BE2C (cell line): ENCODE measurements around the gene ZNF30.
"Not testable (repeated sequence)": the region's sequence is repeated elsewhere in the genome, so short reads cannot be mapped to it uniquely, and the experiment has no call there.

ENCODE experiments used
- DNase-seq: peaks from one replicate; pipeline ENCODE4 v3.0.0-alpha.2; 2020
- H3K27me3 ChIP-seq: fragments of 250-450 bp; sonication (Bioruptor Pico); 2 replicates; pipeline ENCODE4 v1.5.1; 2020; ENCODE audit warnings: mild to moderate bottlenecking
- H3K36me3 ChIP-seq: fragments of 250-450 bp; sonication (Bioruptor Pico); 2 replicates; pipeline ENCODE4 v1.5.1; 2020; ENCODE audit warnings: mild to moderate bottlenecking
- H3K4me1 ChIP-seq: fragments of 250-450 bp; sonication (Bioruptor Pico); 2 replicates; pipeline ENCODE4 v1.5.1; 2020
- H3K4me3 ChIP-seq: 2 replicates; pipeline ENCODE4 v1.5.1; 2011; ENCODE audit warnings: low read depth, low read length
- H3K9me3 ChIP-seq: fragments of 250-450 bp; sonication (Bioruptor Pico); 2 replicates; pipeline ENCODE4 v1.5.1; 2020
- TF ChIP-seq, protein P1 (sequence below): IDR thresholded peaks from 2 replicates; pipeline ENCODE4 v1.5.1; 2012; ENCODE audit warnings: mild to moderate bottlenecking, low read depth, low read length

The ZNF30 gene

DNA sequence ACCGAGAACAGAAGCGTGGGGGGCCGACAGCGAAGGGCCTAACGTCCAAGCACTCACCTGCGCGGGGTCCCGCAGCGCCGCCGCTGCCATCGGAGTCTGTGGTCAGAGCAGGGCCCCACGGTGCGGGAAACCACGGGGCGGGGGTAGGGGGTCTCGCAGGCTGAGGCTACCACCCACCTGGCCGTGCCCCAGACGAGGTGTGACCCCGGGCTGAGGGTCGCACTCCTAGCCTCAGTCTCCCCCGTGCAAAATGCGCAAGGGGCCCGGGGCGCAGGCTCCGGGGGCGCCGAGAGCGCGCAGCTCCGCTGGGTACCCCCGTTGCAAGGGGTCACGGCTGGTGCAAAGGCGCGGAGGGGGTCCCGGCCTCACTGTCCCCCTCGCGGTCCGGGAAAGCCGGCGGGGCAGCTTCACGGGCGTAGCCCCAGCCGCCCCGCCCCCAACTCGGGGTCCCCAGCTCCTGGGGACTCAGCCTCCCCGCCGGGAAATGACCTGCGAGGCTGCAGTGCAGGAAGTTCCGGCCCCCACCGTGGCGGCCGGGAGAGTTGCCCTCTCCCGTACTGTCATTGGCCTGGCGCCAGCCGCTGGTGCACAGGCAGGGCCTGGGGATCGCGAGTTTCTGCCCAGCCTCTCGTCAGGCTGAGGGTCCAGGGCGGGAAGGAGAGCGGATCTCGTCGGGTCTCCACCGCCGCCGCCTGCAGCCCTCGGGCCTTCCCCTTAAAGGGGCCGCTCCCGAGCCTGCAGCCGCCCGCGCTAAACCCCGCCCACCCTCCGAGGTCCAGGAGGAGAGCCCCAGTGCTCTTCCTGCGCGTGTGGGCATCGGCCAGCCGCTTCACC, 37.1 kb downstream of the ZNF30 start, which contains the start of gene ZNF792:
TSS of gene ZNF792 (minus strand) at position 657 of the 834 bp plus-strand sequence. CDS start at position 90, 567 bp downstream.
- Histone ChIP-seq H3K27me3 (no peaks in the 10 kb centered on the region), H3K4me1 (no peaks in the 10 kb centered on the region), H3K9me3 (peaks cover 13% of the 10 kb centered on the region), H3K36me3 (peaks cover 32% of the 10 kb centered on the region), H3K4me3 (peak within 1 kb of the TSS; percentile 96)
- TF ChIP-seq, protein P1, sequence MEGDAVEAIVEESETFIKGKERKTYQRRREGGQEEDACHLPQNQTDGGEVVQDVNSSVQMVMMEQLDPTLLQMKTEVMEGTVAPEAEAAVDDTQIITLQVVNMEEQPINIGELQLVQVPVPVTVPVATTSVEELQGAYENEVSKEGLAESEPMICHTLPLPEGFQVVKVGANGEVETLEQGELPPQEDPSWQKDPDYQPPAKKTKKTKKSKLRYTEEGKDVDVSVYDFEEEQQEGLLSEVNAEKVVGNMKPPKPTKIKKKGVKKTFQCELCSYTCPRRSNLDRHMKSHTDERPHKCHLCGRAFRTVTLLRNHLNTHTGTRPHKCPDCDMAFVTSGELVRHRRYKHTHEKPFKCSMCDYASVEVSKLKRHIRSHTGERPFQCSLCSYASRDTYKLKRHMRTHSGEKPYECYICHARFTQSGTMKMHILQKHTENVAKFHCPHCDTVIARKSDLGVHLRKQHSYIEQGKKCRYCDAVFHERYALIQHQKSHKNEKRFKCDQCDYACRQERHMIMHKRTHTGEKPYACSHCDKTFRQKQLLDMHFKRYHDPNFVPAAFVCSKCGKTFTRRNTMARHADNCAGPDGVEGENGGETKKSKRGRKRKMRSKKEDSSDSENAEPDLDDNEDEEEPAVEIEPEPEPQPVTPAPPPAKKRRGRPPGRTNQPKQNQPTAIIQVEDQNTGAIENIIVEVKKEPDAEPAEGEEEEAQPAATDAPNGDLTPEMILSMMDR = no peak
- peak; percentile 93 for DNase-seq

DNA sequence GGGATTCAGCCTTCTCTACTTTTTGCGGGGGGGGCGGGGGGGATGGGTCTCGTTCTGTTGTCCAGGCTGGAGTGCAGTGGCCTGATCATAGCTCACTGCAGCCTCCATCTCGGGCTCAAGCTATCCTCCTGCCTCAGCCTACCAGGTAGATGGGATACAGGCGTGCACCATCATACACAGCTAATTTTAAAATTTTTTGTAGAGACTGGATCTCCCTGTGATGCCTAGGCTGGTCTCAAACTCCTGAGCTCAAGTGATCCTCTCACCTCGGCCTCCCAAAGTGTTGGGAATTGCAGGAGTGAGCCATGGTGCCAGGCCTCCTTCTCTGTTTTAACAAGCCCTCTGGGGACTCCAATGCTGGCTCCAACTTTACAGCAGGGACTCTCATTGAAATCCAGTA, 37.9 kb downstream of the ZNF30 start:
- no peak overlapping the region; the same call in 1 of the 2 replicates for H3K4me3 ChIP-seq
- peaks cover 9% of the 10 kb centered on the region for H3K9me3 ChIP-seq
- H3K36me3 ChIP-seq = peaks cover 24% of the 10 kb centered on the region
- TF ChIP-seq, protein P1 = no peak
- no peaks in the 10 kb centered on the region for H3K4me1 ChIP-seq
- DNase-seq = no peak
- H3K27me3 ChIP-seq = no peaks in the 10 kb centered on the region

DNA sequence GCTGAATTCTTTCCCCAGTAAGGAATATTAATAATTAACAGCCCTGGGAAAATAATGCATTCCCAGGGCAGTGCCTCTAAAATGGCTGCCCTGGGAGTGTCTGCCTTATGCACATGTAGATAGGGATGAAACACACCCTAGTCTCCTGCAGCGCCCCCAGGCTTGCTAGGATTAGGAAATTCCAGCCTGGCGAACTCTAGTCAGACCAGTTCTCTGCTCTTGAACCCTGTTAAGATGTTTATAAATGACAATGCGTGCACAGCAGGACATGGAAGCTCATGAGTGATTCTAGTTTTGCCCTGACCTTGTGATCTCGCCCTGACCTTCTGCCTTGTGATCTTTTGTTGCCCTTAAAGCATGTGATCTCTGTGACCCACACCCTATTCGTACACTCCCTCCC, 38.8 kb downstream of the ZNF30 start:
- H3K4me3 ChIP-seq, DNase-seq, H3K9me3 ChIP-seq, H3K4me1 ChIP-seq, H3K27me3 ChIP-seq: not testable (repeated sequence)
- peaks cover 15% of the 10 kb centered on the region for H3K36me3 ChIP-seq

DNA sequence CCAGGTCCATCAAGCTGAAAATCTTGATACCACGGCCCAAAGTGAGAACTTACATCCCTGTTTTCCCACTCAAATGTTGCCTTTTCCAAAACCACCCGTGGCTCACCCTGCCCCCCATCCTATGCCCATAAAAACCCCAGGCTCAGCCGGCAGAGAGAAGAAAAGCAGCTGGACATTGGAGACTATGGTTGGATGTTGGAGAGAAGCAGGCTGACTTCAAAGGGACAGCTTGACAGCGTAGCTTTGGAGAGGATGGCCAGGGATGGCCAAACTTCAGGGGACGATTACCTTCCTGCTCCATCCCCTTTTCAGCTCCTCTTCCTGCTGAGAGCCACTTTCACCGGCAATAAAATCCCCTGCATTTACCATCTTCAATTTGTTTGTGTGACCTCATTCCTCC, 40.8 kb downstream of the ZNF30 start:
- Histone ChIP-seq H3K4me3 (no peak overlapping the region), H3K9me3 (no peaks in the 10 kb centered on the region), H3K27me3 (no peaks in the 10 kb centered on the region), H3K4me1 (no peaks in the 10 kb centered on the region), H3K36me3 (no peaks in the 10 kb centered on the region)
- TF ChIP-seq, protein P1 = no peak
- DNase-seq = no peak

DNA sequence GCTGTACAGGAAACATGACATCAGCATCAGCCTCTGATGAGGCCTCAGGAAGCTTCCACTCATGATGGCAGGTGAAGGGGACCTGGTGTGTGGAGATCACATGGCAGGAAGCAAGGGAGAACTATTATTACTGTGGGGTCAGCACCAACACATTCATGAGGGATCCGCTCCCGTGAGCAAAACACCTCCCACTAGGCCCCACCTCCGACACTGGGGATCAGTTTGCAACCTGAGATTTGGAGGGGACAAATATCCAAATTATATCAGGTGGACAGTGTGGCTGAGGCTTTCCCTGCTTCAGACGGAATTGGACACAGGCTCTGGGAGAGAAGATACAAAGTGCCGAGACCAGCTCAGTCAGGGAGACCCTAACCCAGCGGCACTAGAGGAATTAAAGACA, 43.0 kb downstream of the ZNF30 start:
- Histone ChIP-seq H3K36me3 (no peaks in the 10 kb centered on the region), H3K4me1 (no peaks in the 10 kb centered on the region), H3K4me3 (no peak overlapping the region), H3K27me3 (no peaks in the 10 kb centered on the region), H3K9me3 (no peaks in the 10 kb centered on the region)
- TF ChIP-seq, protein P1 = no peak
- no peak for DNase-seq

DNA sequence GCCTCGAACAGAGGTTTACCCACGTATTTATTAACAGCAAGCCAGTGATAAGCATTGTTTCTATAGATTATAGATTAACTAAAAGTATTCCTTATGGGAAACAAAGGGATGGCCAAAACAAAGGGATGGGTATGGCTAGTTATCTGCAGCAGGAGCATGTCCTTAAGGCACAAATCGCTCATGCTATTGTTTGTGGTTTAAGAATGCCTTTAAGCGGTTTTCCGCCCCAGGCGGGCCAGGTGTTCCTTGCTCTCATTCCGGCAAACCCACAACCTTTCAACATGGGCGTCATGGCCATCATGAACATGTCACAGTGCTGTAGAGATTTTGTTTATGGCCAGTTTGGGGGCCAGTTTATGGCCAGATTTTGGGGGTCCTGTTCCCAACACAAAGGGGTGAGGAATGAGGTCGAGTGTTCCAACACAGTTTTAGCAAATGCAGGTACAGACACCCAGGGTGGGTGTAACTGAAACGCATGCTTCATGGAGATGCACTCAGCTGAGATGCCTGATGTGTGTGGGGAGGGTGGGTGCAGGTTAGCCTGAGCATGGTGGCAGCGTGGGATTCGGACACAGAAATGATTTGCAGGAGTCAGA, 43.6 kb downstream of the ZNF30 start:
- not testable (repeated sequence) for H3K27me3 ChIP-seq, H3K4me1 ChIP-seq, H3K36me3 ChIP-seq, DNase-seq, H3K4me3 ChIP-seq, H3K9me3 ChIP-seq

DNA sequence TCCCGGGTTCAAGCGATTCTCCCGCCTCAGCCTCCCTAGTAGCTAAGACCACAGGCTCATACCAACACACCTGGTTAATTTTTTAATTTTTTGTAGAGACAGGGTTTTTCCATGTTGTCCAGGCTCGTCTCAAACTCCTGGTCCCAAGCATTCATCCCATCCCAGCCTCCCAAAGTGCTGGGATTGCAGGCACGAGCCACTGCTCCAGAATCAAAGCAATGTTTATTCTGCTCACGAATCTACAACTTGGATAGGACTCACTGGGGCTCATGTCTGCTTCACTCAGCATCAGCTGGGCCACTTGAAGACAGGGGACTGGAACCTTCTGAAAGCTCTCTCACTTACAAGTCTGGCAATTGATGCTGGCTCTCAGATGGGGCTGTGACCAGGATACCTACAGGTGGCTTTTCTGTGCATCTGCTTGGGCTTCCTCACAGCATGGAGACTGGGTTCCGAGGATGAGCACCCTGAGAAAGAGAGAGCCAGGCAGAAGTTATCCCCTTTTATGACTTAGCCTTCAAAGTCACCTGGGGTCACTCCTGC, 45.5 kb downstream of the ZNF30 start:
- Histone ChIP-seq H3K27me3 (no peaks in the 10 kb centered on the region), H3K36me3 (no peaks in the 10 kb centered on the region), H3K9me3 (no peaks in the 10 kb centered on the region), H3K4me1 (no peaks in the 10 kb centered on the region), H3K4me3 (no peak overlapping the region)
- no peak for DNase-seq
- TF ChIP-seq, protein P1 = no peak
